ENCODE results near the gene GSPT1. TPM values are rescaled to one million over a fixed set of nuclear protein-coding genes. Genes with fewer than 3 reads are reported as not detected.
"Not testable (repeated sequence)": the region's sequence is repeated elsewhere in the genome, so short reads cannot be mapped to it uniquely, and the experiment has no call there.

GSPT1 gene
- total RNA-seq, 2 experiments from 2014 or later: 165 to 175 TPM

DNA sequence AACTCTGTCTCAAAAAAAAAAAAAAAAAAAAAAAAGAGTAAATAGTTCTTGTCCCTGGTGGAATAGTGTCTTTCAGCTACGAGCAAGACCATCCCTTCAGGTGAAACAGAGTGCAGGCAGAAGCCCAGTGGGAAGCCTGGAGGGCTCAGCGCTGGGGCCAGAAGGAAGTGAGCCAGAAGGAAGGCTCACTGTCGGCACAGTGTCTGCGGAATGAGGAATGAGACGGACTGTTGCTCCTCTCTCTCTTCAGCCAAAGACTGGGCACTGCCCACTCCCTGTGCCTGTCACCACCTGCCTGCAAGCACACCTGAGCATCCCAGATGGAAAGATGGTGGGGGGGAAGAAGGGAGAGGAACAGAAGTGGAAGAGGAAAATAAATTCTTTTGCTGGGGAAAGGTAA is 71.9 kb downstream of the GSPT1 start:
- H3K4me1 Mint-ChIP-seq (ENCODE audit: low read depth): peaks cover 27% of the 10 kb centered on the region
- no peaks in the 10 kb centered on the region for H3K9me3 Mint-ChIP-seq
- CTCF ChIA-PET: interaction anchor here (0.6 kb wide), 1 partner anchor 185 kb away, joined by 3 read pairs; no protein-coding TSS in a partner anchor
- intact Hi-C loops (cut with micrococcal nuclease): no loop called here
- peaks cover 56% of the 10 kb centered on the region for H3K36me3 Mint-ChIP-seq (ENCODE audit: low read depth)
- no peak overlapping the region for H3K27ac Mint-ChIP-seq
- no peak overlapping the region for H3K4me3 Mint-ChIP-seq
- H3K27me3 Mint-ChIP-seq (ENCODE audit: low read depth): no peaks in the 10 kb centered on the region
- DNase-seq: no peak

DNA sequence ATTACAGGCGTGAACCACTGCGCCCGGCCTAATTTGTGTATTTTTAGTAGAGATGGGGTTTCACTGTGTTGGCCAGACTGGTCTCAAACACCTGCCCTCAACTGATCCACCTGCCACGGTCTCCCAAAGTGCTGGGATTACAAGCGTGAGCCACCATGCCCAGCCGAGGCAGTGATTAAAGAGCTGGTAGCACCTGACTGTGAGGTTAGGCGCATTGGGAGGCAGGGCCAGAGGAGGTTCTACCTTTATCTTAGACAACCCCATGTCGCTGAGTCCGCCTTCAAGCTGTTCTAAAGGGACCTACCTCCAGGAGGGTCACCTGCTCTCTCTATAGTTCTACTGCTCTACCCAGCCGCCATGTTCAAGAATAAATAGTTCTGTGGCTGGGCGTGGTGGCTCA is 72.5 kb downstream of the GSPT1 start:
- Mint-ChIP-seq H3K27me3 (ENCODE audit: low read depth) (no peaks in the 10 kb centered on the region), H3K36me3 (ENCODE audit: low read depth) (peaks cover 53% of the 10 kb centered on the region), H3K9me3 (no peaks in the 10 kb centered on the region), H3K4me3 (no peak overlapping the region), H3K4me1 (ENCODE audit: low read depth) (peaks cover 23% of the 10 kb centered on the region), H3K27ac (no peak overlapping the region)
- intact Hi-C loops (cut with micrococcal nuclease): no loop called here
- CTCF ChIA-PET: interaction anchor here (0.6 to 0.7 kb wide), 2 partner anchors 45 to 185 kb away, joined by 3 to 4 read pairs; no protein-coding TSS in a partner anchor
- DNase-seq: no peak

DNA sequence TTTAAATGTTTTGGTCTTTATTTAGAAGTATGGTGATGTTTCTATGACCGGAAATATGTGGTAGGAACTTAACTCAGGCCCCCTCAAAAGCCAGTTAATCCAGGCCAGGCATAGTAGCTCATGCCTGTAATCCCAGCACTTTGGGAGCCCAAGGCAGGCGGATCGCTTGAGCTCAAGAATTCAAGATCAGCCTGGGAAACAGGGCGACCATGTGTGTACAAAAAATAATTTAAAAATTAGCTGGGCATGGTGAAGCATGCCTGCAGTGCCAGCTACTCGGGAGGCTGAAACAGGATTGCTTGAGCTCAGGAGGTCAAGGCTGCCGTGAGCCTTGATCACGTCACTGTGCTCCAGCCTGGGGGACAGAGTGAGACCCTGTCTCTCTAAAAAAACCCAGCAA is 74.7 kb downstream of the GSPT1 start:
- Mint-ChIP-seq H3K36me3 (ENCODE audit: low read depth) (peaks cover 51% of the 10 kb centered on the region), H3K9me3 (no peaks in the 10 kb centered on the region), H3K27me3 (ENCODE audit: low read depth) (no peaks in the 10 kb centered on the region), H3K4me3 (no peak overlapping the region), H3K4me1 (ENCODE audit: low read depth) (peaks cover 10% of the 10 kb centered on the region), H3K27ac (no peak overlapping the region)
- CTCF ChIA-PET: interaction anchor here (1.0 kb wide), 1 partner anchor 44 kb away, joined by 3 read pairs; the partner anchor contains the start of gene ZC3H7A
- DNase-seq: no peak
- intact Hi-C loops (cut with micrococcal nuclease): no loop called here

DNA sequence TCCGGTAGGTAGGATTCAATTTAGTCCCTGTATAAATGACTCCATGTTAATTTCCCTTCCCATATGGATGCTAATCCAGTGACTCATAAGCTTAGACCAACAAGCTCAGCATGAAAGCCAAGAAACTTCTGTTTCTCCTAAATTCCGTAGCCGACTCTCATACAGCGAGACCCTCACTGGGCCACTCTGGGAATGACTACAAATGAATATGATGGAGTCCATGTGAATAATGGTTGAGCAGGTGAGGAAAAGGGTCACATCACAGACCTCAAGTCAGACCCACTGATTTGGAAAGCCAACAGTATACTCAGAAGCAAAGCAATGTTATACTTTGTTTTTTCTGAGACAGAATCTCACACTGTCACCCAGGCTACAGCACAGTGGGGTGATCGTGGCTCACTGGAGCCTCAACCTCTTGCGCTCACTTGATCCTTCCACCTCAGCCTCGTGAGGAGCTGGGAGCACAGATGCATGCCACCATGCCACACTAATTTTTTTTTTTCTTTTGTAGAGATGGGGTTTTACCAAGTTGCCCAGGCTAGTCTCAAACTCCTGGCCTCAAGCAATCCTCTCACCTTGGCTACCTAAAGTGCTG is 79.0 kb downstream of the GSPT1 start:
- Mint-ChIP-seq H3K27me3 (ENCODE audit: low read depth) (no peaks in the 10 kb centered on the region), H3K9me3 (no peaks in the 10 kb centered on the region), H3K27ac (no peak overlapping the region), H3K4me1 (ENCODE audit: low read depth) (peaks cover 1% of the 10 kb centered on the region), H3K4me3 (no peak overlapping the region), H3K36me3 (ENCODE audit: low read depth) (peaks cover 28% of the 10 kb centered on the region)
- intact Hi-C loops (cut with micrococcal nuclease): no loop called here
- CTCF ChIA-PET: interaction anchor here (0.6 kb wide), 2 partner anchors 9 to 13 kb away, joined by 3 read pairs; no protein-coding TSS in a partner anchor
- DNase-seq: no peak

DNA sequence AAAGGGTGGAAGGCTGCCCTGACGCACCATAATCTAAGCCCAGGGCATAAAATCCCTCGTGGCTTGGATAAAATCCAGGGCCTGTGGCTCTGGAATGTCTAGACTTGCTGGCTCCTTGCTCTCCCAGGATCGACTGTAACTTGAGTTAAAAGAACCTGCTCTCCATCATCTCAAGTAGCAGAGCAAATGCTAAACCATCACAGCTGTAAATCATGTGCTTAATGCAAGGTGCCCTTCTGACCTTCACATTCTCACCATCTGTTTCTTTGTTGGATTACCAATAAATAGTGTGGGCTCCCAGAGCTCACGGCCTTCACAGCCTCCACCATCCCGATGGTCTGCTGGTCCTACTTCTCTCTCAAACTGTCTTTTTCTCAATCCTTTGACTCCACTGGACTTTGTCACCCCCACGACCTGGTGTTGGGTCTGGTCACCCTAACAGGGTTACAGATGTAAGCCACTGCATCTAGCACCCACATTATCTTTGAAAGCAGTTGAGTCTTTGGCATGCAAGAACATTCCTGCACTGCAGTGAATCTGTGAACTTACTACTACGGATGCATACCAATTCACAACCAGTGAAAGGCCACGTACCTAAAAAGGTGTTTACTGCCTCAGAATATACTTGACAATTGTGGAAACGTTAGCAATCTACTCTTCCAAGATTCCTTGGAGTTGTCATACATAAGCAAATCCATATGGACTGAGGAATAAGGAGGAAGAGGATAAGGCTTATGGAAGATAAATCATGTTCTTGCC is 79.7 kb downstream of the GSPT1 start:
- H3K4me1 Mint-ChIP-seq (ENCODE audit: low read depth): no peaks in the 10 kb centered on the region
- intact Hi-C loops (cut with micrococcal nuclease): no loop called here
- no peak overlapping the region for H3K4me3 Mint-ChIP-seq
- H3K27me3 Mint-ChIP-seq (ENCODE audit: low read depth): no peaks in the 10 kb centered on the region
- H3K36me3 Mint-ChIP-seq (ENCODE audit: low read depth): peaks cover 23% of the 10 kb centered on the region
- DNase-seq: no peak
- no peaks in the 10 kb centered on the region for H3K9me3 Mint-ChIP-seq
- CTCF ChIA-PET: interaction anchor here (0.6 kb wide), 2 partner anchors 9 to 13 kb away, joined by 3 read pairs; no protein-coding TSS in a partner anchor
- peak overlapping the region; percentile 38 for H3K27ac Mint-ChIP-seq

DNA sequence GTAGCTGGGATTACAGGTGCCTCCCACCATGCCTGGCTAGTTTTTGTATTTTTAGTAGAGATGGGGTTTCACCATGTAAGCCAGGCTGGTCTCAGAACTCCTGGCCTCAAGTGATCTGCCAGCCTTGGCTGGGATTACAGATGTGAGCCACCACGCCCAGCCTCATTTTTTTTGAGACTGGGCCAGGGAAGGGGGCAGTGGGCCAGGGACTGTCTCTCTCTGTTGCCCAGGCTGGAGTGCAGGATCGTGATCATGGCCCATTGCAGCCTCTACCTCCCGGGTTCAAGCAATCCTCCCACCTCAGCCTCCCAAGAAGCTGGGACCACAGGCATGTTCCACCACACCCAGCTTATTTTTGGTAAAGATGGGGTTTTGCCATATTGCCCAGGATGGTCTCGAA is 80.4 kb downstream of the GSPT1 start:
- Mint-ChIP-seq H3K4me3 (no peak overlapping the region), H3K27ac (no peak overlapping the region), H3K4me1 (ENCODE audit: low read depth) (no peaks in the 10 kb centered on the region), H3K9me3 (no peaks in the 10 kb centered on the region), H3K36me3 (ENCODE audit: low read depth) (peaks cover 21% of the 10 kb centered on the region), H3K27me3 (ENCODE audit: low read depth) (no peaks in the 10 kb centered on the region)
- DNase-seq: no peak
- intact Hi-C loops (cut with micrococcal nuclease): no loop called here
- CTCF ChIA-PET: interaction anchor here (0.6 kb wide), 1 partner anchor 429 kb away, joined by 3 read pairs; no protein-coding TSS in a partner anchor

DNA sequence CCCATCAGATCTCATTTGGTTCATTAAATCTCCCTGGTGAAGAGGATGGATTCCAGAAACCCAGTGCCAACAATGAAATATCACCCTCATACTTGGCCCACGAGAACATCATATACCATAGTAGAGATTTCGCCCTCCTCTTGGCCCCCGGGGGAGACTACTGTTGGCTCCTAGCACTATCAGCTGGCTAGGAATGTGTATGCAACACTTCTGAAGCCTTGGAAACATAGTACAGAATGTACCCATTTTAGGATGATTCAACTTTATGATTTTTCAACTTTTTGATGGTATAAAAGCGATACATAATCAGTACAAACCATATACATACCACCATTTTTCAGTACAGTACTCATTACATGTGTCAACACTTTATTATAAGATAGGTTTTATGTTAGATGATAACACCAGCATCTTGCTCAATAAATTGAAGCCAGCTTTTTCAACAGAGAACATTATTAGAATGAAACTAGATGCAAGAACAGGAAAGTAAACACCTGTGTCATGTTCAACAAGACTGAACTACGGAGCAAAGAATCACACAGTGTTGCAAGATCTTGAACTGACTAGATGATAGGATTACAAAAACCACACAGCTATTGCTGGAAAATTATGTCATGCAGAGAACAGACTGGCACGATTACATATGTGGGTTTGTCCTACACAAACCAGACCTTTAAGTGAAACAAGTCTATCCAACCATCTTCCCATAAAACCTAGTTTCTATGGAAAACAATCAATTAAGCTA is 81.6 kb downstream of the GSPT1 start:
- Mint-ChIP-seq H3K27me3 (ENCODE audit: low read depth) (no peaks in the 10 kb centered on the region), H3K27ac (no peak overlapping the region), H3K9me3 (no peaks in the 10 kb centered on the region), H3K4me3 (no peak overlapping the region), H3K4me1 (ENCODE audit: low read depth) (no peaks in the 10 kb centered on the region), H3K36me3 (ENCODE audit: low read depth) (peaks cover 13% of the 10 kb centered on the region)
- intact Hi-C loops (cut with micrococcal nuclease): no loop called here
- DNase-seq: no peak
- CTCF ChIA-PET: no interaction called here

DNA sequence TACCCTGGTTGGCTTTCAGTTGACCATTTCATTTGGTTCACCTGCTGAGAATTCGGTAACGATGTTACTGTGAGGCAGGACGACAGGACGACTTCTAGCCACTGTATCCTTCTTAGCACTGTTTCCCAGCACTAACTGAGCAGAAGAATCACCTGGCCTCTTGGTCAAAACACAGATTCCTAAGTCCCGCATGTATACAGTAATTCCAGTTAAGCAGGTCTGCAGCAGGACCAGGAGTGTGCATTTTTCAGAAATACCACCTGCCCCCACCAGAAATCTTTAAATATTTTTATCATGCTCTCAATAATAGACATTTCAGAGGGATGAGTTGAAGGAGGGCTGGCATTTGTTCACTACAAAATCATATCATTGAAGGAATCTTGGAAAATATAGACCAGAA is 87.1 kb downstream of the GSPT1 start:
- no peaks in the 10 kb centered on the region for H3K9me3 Mint-ChIP-seq
- CTCF ChIA-PET: interaction anchor here (0.6 to 0.7 kb wide), 2 partner anchors 13 to 454 kb away, joined by 3 read pairs; no protein-coding TSS in a partner anchor

DNA sequence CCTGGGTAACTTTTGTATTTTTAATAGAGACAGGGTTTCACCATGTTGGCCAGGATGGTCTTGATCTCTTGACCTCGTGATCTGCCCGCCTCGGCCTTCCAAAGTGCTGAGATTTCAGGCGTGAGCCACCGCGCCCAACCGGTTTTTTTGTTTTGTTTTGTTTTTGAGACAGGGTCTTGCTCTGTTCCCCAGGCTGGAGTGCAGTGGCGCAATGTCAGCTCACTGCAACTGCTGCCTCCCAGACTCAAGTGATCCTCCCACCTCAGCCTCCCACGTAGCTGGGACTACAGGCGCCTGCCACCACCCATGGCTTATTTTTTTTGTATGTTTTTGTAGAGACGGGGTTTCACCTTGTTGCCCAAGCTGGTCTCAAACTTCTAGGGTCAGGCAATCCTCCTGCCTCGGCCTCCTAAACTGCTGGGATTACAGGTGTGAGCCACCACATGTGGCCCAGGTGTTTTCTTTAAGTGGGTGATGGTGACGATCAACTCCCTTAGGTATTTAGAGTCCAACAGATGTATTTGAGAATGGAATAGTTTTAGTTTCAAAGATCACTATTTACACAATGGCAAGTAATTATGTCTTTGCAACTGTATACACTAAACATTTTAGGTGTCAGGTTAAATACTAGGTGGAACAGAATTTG is 90.1 kb downstream of the GSPT1 start:
- DNase-seq; H3K27ac Mint-ChIP-seq; H3K27me3 Mint-ChIP-seq (ENCODE audit: low read depth); H3K4me3 Mint-ChIP-seq; intact Hi-C loops (cut with micrococcal nuclease); H3K36me3 Mint-ChIP-seq (ENCODE audit: low read depth); H3K9me3 Mint-ChIP-seq; H3K4me1 Mint-ChIP-seq (ENCODE audit: low read depth): not testable (repeated sequence)
- CTCF ChIA-PET: interaction anchor here (0.7 to 1.0 kb wide), 2 partner anchors 175 to 469 kb away, joined by 3 to 5 read pairs; no protein-coding TSS in a partner anchor

More for the DNA sequence above, 87.1 kb downstream of the GSPT1 start:
- no peak overlapping the region for H3K27ac Mint-ChIP-seq
- DNase-seq: no peak
- H3K4me1 Mint-ChIP-seq (ENCODE audit: low read depth): no peaks in the 10 kb centered on the region
- H3K36me3 Mint-ChIP-seq (ENCODE audit: low read depth): no peaks in the 10 kb centered on the region
- no peaks in the 10 kb centered on the region for H3K27me3 Mint-ChIP-seq (ENCODE audit: low read depth)
- intact Hi-C loops (cut with micrococcal nuclease): no loop called here
- no peak overlapping the region for H3K4me3 Mint-ChIP-seq

DNA sequence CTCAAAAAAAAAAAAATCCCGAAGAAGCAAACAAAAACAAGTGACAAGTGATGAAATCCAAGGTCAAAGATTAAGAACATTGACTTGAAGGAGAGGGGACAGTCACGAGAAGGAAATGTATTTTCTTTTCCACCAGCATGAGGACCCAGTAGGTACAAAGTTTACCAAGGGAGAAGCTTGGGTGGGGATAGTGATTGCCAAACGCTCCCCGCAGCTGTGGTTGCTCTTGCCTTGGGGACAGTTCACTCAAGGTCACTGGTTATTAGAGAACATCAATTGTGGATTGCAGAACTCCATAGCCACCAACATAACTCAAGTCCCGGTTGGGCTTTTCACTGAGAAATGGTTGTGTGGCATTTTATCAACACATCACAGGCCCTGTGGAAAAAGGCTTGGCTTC is 91.4 kb downstream of the GSPT1 start:
- no peak overlapping the region for H3K4me3 Mint-ChIP-seq
- no peaks in the 10 kb centered on the region for H3K4me1 Mint-ChIP-seq (ENCODE audit: low read depth)
- no peak overlapping the region for H3K27ac Mint-ChIP-seq
- no peaks in the 10 kb centered on the region for H3K9me3 Mint-ChIP-seq
- H3K36me3 Mint-ChIP-seq (ENCODE audit: low read depth): no peaks in the 10 kb centered on the region
- DNase-seq: no peak
- intact Hi-C loops (cut with micrococcal nuclease): no loop called here
- CTCF ChIA-PET: no interaction called here
- no peaks in the 10 kb centered on the region for H3K27me3 Mint-ChIP-seq (ENCODE audit: low read depth)

DNA sequence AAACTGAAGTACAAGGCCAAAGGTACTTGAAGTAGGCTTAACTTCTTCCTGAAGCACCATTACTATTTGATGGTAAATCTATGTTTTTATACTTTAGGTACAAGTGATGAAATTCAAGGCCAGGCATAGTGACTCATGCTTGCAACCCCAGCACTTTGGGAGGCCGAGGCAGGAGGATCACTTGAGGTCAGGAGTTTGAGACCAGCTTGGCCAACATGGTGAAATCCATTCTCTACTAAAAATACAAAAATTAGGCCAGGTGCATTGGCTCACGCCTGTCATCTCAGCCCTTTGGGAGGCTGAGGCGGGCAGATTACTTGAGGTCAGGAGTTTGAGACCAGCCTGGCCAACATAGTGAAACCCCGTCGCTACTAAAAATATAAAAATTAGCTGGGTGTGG is 92.1 kb downstream of the GSPT1 start:
- H3K9me3 Mint-ChIP-seq; CTCF ChIA-PET; DNase-seq; H3K36me3 Mint-ChIP-seq (ENCODE audit: low read depth); H3K4me3 Mint-ChIP-seq; H3K4me1 Mint-ChIP-seq (ENCODE audit: low read depth); H3K27me3 Mint-ChIP-seq (ENCODE audit: low read depth); intact Hi-C loops (cut with micrococcal nuclease); H3K27ac Mint-ChIP-seq: not testable (repeated sequence)

DNA sequence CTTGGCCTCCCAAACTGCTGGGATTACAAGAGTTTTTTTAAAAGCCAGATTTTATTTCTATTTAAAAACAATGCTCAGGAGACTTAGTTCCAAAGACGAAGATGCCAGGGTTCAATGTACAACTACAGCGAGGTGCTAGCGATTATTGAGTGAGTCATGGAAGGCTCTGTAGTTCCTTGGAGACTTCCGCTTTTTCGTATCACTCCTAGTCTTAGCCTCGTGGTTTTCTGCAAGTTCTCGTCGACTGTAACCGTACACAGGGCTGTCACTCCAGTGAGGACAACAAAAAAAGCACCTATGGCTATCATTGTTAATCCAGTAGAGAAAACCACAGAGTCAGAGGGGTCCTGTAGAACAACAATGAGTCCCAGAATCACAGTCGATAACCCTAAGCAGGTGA is 96.0 kb downstream of the GSPT1 start:
- CTCF ChIA-PET: interaction anchor here (0.6 kb wide), 2 partner anchors 171 to 450 kb away, joined by 3 read pairs; no protein-coding TSS in a partner anchor
- H3K9me3 Mint-ChIP-seq: no peaks in the 10 kb centered on the region
- H3K27ac Mint-ChIP-seq: no peak overlapping the region
- no peaks in the 10 kb centered on the region for H3K27me3 Mint-ChIP-seq (ENCODE audit: low read depth)
- H3K36me3 Mint-ChIP-seq (ENCODE audit: low read depth): no peaks in the 10 kb centered on the region
- no peaks in the 10 kb centered on the region for H3K4me1 Mint-ChIP-seq (ENCODE audit: low read depth)
- DNase-seq: no peak
- no peak overlapping the region for H3K4me3 Mint-ChIP-seq
- intact Hi-C loops (cut with micrococcal nuclease): no loop called here

Measured in activated naive CD4-positive, alpha-beta T cell treated with anti-CD3 and anti-CD28 coated beads for 36 hours (primary cell).